ENCODE measurements around the gene EDC4.

- no peak for TF ChIP-seq EZH2 (IDR thresholded peaks at IDR 0.05)
- TF ChIP-seq POLR2AphosphoS5 (IDR thresholded peaks at IDR 0.05; ENCODE audit: borderline replicate concordance, low read depth, low read length), result no peak
- no peak for TF ChIP-seq FOXP2 (optimal IDR thresholded peaks at IDR 0.05; ENCODE audit: control extremely low read depth, extremely low read length, insufficient read depth)
Observed at GRCh38 chr16:67922740-67923139, 49.9 kb downstream of the EDC4 start.

All from SK-N-MC (cell line).